SU-DHL-6 (cell line): ENCODE measurements around the gene VSIG4.

Experiments
- H2AFZ ChIP-seq: fragments of 200-600 bp; sonication (generic); 2 replicates; pipeline ENCODE4 v1.6.1; 2014; ENCODE audit warnings: low read depth, mild to moderate bottlenecking, moderate library complexity, mixed read lengths, antibody characterized with exemption, low read length; ENCODE audit not compliant: severe bottlenecking
- H3F3A ChIP-seq: fragments of 200-600 bp; shearing (Covaris generic); 2 replicates; pipeline ENCODE4 v1.6.0; 2016; ENCODE audit warnings: antibody characterized with exemption, mild to moderate bottlenecking; ENCODE audit not compliant: insufficient read depth
- H3K27ac ChIP-seq: fragments of 200-600 bp; sonication (generic); 2 replicates; pipeline ENCODE4 v1.5.1; 2016; ENCODE audit warnings: low read depth, mild to moderate bottlenecking, low read length, moderate library complexity, mixed read lengths
- H3K27me3 ChIP-seq: fragments of 200-600 bp; sonication (generic), shearing (Covaris generic); 2 replicates; pipeline ENCODE4 v1.6.0; 2014; ENCODE audit warnings: mild to moderate bottlenecking, low read length
- H3K36me3 ChIP-seq: fragments of 200-600 bp; sonication (generic); 2 replicates; pipeline ENCODE4 v1.6.1; 2014; ENCODE audit warnings: mild to moderate bottlenecking, low read length, mixed read lengths
- H3K4me2 ChIP-seq: fragments of 300-600, 200-600 bp; shearing (Covaris generic), sonication (generic); 2 replicates; pipeline ENCODE4 v1.6.0; 2014; ENCODE audit warnings: low read length, low read depth, mild to moderate bottlenecking; ENCODE audit not compliant: poor library complexity, severe bottlenecking
- H3K4me3 ChIP-seq: fragments of 200-600 bp; sonication (generic); 2 replicates; pipeline ENCODE4 v1.5.1; 2014; ENCODE audit warnings: antibody characterized with exemption, low read length, mild to moderate bottlenecking, mixed read lengths; ENCODE audit not compliant: insufficient read depth, poor library complexity, severe bottlenecking
- H3K79me2 ChIP-seq: fragments of 200-600 bp; sonication (generic); 2 replicates; pipeline ENCODE4 v1.6.1; 2014; ENCODE audit warnings: mild to moderate bottlenecking, low read length, moderate library complexity; ENCODE audit not compliant: insufficient read depth
- H3K9ac ChIP-seq: fragments of 200-600 bp; sonication (generic); 2 replicates; pipeline ENCODE4 v1.7.0; 2014; ENCODE audit warnings: mild to moderate bottlenecking, low read length
- H3K9me2 ChIP-seq: fragments of 200-600 bp; sonication (generic); replicated peaks from 2 replicates; pipeline ENCODE4 v1.6.1; 2014; ENCODE audit warnings: low read length; ENCODE audit not compliant: insufficient read depth
- H3K9me3 ChIP-seq: fragments of 200-600 bp; sonication (generic); 2 replicates; pipeline ENCODE4 v1.6.1; 2014; ENCODE audit warnings: low read length, mixed read lengths; ENCODE audit not compliant: insufficient read depth
- H4K20me1 ChIP-seq: fragments of 200-600 bp; sonication (generic); 2 replicates; pipeline ENCODE4 v1.6.1; 2014; ENCODE audit warnings: low read depth, mild to moderate bottlenecking, antibody characterized with exemption, low read length, moderate library complexity, mixed read lengths
- EZH2phosphoT487 ChIP-seq: fragments of 200-600 bp; sonication (generic), shearing (Covaris generic); conservative IDR thresholded peaks from 2 replicates; pipeline ENCODE4 v1.6.1; 2018; ENCODE audit warnings: mild to moderate bottlenecking, antibody characterized with exemption, low read length, moderate library complexity, mixed read lengths
- TF ChIP-seq, protein P1 (sequence below): fragments of 200-600 bp; sonication (generic); IDR thresholded peaks from one replicate; pipeline ENCODE4 v1.5.1; 2017; ENCODE audit warnings: antibody characterized with exemption, mild to moderate bottlenecking, low read length, moderate library complexity; ENCODE audit not compliant: insufficient read depth, poor library complexity, severe bottlenecking

VSIG4 gene

DNA sequence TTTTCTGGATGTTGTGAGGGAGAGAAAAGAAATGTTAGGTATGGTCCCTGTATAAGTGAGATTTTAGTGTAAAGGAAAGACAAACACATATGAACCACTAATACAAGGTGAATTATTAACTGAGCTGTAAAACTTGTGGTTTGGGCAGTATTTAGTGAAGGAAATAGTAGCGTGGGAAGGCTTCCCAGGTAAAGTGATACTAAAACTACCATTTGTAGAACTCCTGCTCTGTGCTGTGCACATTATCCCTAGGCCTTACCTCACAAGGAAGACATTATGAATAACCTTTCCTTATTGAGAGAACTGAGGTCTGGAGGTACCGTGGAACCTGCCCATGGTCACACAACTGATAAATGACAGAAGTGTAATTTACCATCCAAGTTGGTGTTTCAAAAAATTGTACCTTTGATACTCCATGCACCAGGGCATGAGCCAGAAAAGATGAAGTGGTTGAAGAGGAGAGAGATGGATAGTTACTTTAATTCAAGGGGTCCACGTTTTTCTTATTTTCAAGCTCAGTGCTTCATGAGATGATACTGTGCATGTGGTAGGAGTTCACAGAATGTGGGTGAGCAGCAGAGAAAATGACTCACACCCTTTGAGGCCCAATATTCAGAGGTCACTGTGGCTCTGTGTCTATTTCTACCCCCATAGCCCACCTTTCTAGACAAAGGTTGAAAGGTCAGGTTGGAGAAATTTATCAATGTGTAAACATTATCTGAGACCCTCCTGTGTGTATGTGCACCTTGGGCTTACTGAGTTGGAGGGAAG lies 2.6 kb upstream of the VSIG4 start:
- Histone ChIP-seq H3K27me3 (no peaks in the 10 kb centered on the region), H3K27ac (no peak overlapping the region), H3K9me2 (no peaks in the 10 kb centered on the region), H3K9me3 (no peaks in the 10 kb centered on the region), H3K36me3 (no peaks in the 10 kb centered on the region), H3F3A (no peaks in the 10 kb centered on the region), H3K4me3 (no peak overlapping the region), H2AFZ (no peak overlapping the region), H3K9ac (no peak overlapping the region), H3K4me2 (no peak overlapping the region), H4K20me1 (no peaks in the 10 kb centered on the region), H3K79me2 (no peaks in the 10 kb centered on the region)
- TF ChIP-seq, protein P1, sequence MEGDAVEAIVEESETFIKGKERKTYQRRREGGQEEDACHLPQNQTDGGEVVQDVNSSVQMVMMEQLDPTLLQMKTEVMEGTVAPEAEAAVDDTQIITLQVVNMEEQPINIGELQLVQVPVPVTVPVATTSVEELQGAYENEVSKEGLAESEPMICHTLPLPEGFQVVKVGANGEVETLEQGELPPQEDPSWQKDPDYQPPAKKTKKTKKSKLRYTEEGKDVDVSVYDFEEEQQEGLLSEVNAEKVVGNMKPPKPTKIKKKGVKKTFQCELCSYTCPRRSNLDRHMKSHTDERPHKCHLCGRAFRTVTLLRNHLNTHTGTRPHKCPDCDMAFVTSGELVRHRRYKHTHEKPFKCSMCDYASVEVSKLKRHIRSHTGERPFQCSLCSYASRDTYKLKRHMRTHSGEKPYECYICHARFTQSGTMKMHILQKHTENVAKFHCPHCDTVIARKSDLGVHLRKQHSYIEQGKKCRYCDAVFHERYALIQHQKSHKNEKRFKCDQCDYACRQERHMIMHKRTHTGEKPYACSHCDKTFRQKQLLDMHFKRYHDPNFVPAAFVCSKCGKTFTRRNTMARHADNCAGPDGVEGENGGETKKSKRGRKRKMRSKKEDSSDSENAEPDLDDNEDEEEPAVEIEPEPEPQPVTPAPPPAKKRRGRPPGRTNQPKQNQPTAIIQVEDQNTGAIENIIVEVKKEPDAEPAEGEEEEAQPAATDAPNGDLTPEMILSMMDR, result no peak
- TF ChIP-seq EZH2phosphoT487, result no peak

DNA sequence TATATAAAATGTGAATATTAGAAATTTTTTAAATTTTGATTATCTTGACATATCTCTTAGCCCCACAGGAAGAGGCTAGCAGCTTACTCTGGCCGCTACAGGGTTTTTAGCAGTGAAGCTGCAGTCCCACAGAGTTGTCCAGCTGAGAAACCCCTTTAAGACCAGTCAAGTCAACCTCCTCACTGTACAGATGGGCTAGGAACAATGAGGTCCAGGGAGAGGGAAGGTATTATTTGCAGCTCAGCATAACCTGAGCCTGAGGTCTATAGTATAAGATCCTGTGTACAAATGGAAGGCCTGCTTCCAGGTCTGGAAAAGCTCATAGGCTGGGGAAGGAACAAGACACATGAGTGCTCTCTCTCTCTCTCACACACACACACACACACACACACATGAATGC lies 1.8 kb downstream of the VSIG4 start:
- H3K9me2 ChIP-seq, result no peaks in the 10 kb centered on the region
- no peak overlapping the region for H2AFZ ChIP-seq
- H3F3A ChIP-seq, result no peaks in the 10 kb centered on the region
- no peaks in the 10 kb centered on the region for H3K9me3 ChIP-seq
- H3K4me3 ChIP-seq, result no peak overlapping the region
- H3K27ac ChIP-seq, result no peak overlapping the region
- TF ChIP-seq EZH2phosphoT487, result no peak
- TF ChIP-seq, protein P1, result no peak
- no peaks in the 10 kb centered on the region for H3K27me3 ChIP-seq
- H3K36me3 ChIP-seq, result no peaks in the 10 kb centered on the region
- no peak overlapping the region for H3K4me2 ChIP-seq
- no peaks in the 10 kb centered on the region for H4K20me1 ChIP-seq
- H3K79me2 ChIP-seq, result no peaks in the 10 kb centered on the region
- no peak overlapping the region for H3K9ac ChIP-seq

GRCh38 chrX:66036231-66036630 lies 3.6 kb downstream of the VSIG4 start:
- Histone ChIP-seq H3K9ac (no peak overlapping the region), H3K4me2 (no peak overlapping the region), H3K79me2 (no peaks in the 10 kb centered on the region), H2AFZ (no peak overlapping the region), H3K4me3 (no peak overlapping the region), H3F3A (no peaks in the 10 kb centered on the region), H3K9me3 (no peaks in the 10 kb centered on the region), H3K27me3 (no peaks in the 10 kb centered on the region), H3K9me2 (no peaks in the 10 kb centered on the region), H3K27ac (no peak overlapping the region), H4K20me1 (no peaks in the 10 kb centered on the region), H3K36me3 (no peaks in the 10 kb centered on the region)
- no peak for TF ChIP-seq EZH2phosphoT487
- TF ChIP-seq, protein P1, result no peak
